Progenitor cell of endocrine pancreas (in vitro differentiated cells): ENCODE measurements around the gene FITM1. TPM values are rescaled to one million over a fixed set of nuclear protein-coding genes. Genes with fewer than 3 reads are reported as not detected.

ENCODE experiments used
- DNase-seq: peaks from one replicate; pipeline ENCODE4 v3.0.0; 2021; ENCODE audit warnings: low spot score; ENCODE audit not compliant: unreplicated experiment
- H3K27ac Mint-ChIP-seq: 2 replicates; pipeline ENCODE4 v1.8.0; 2021; ENCODE audit warnings: mild to moderate bottlenecking, moderate library complexity, mixed read lengths
- H3K27me3 Mint-ChIP-seq: 2 replicates; pipeline ENCODE4 v1.8.0; 2021; ENCODE audit warnings: mixed read lengths
- H3K36me3 Mint-ChIP-seq: 2 replicates; pipeline ENCODE4 v1.8.0; 2022; ENCODE audit warnings: mixed read lengths; ENCODE audit not compliant: insufficient read depth
- H3K4me1 Mint-ChIP-seq: 2 replicates; pipeline ENCODE4 v1.8.0; 2021; ENCODE audit warnings: low read depth, mixed read lengths
- H3K4me3 Mint-ChIP-seq: 2 replicates; pipeline ENCODE4 v1.8.0; 2021; ENCODE audit warnings: low read depth, mild to moderate bottlenecking, moderate library complexity, mixed read lengths
- H3K9me3 Mint-ChIP-seq: 2 replicates; pipeline ENCODE4 v1.8.0; 2021; ENCODE audit warnings: low read depth, mixed read lengths
- total RNA-seq: library from RNA; stranded (reverse); gene quantifications from 2 replicates; pipeline ENCODE4 v1.2.1, GENCODE V29; 2021
- TF ChIP-seq, protein P1 (sequence below): fragments of 200-600 bp; sonication (generic); IDR thresholded peaks from one replicate; pipeline ENCODE4 v1.5.0; 2021; ENCODE audit warnings: antibody characterized with exemption, mild to moderate bottlenecking; ENCODE audit not compliant: unreplicated experiment

Gene FITM1
- total RNA-seq, 1 donor from 2014 or later = 1.9 TPM

GRCh38 chr14:24149302-24149969 lies 19.0 kb downstream of the FITM1 start:
- TF ChIP-seq, protein P1, sequence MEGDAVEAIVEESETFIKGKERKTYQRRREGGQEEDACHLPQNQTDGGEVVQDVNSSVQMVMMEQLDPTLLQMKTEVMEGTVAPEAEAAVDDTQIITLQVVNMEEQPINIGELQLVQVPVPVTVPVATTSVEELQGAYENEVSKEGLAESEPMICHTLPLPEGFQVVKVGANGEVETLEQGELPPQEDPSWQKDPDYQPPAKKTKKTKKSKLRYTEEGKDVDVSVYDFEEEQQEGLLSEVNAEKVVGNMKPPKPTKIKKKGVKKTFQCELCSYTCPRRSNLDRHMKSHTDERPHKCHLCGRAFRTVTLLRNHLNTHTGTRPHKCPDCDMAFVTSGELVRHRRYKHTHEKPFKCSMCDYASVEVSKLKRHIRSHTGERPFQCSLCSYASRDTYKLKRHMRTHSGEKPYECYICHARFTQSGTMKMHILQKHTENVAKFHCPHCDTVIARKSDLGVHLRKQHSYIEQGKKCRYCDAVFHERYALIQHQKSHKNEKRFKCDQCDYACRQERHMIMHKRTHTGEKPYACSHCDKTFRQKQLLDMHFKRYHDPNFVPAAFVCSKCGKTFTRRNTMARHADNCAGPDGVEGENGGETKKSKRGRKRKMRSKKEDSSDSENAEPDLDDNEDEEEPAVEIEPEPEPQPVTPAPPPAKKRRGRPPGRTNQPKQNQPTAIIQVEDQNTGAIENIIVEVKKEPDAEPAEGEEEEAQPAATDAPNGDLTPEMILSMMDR = no peak
- Mint-ChIP-seq H3K4me1 (peaks cover 18% of the 10 kb centered on the region), H3K27me3 (no peaks in the 10 kb centered on the region), H3K9me3 (no peaks in the 10 kb centered on the region), H3K36me3 (peaks cover 9% of the 10 kb centered on the region), H3K4me3 (peak overlapping the region; percentile 99), H3K27ac (no peak overlapping the region)
- no peak for DNase-seq

DNA sequence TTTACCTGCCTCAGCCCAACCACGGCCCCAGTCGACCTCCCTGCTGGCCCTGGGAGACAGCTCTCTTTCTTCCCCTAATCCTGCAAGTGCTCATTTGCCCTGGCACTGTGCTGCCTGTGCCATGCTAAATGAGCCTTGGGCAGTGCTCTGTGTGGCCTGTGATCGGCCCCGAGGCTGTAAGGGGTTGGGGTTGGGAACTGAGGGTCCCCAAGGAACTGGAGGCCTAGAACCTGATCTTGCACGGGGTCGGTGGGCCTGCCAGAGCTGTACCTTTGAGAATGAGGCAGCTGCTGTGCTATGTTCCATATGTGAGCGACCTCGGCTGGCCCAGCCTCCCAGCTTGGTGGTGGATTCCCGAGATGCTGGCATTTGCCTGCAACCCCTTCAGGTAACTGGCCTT lies 19.6 kb downstream of the FITM1 start:
- TF ChIP-seq, protein P1 = no peak
- no peak overlapping the region for H3K27ac Mint-ChIP-seq
- peaks cover 12% of the 10 kb centered on the region for H3K36me3 Mint-ChIP-seq
- peaks cover 18% of the 10 kb centered on the region for H3K4me1 Mint-ChIP-seq
- DNase-seq = no peak
- H3K4me3 Mint-ChIP-seq = no peak overlapping the region
- no peaks in the 10 kb centered on the region for H3K9me3 Mint-ChIP-seq
- no peaks in the 10 kb centered on the region for H3K27me3 Mint-ChIP-seq

GRCh38 chr14:24150567-24150966 lies 20.1 kb downstream of the FITM1 start:
- H3K27ac Mint-ChIP-seq = no peak overlapping the region
- H3K4me1 Mint-ChIP-seq = peaks cover 16% of the 10 kb centered on the region
- TF ChIP-seq, protein P1 = no peak
- no peak overlapping the region for H3K4me3 Mint-ChIP-seq
- H3K27me3 Mint-ChIP-seq = no peaks in the 10 kb centered on the region
- no peak for DNase-seq
- H3K36me3 Mint-ChIP-seq = peaks cover 13% of the 10 kb centered on the region
- no peaks in the 10 kb centered on the region for H3K9me3 Mint-ChIP-seq

DNA sequence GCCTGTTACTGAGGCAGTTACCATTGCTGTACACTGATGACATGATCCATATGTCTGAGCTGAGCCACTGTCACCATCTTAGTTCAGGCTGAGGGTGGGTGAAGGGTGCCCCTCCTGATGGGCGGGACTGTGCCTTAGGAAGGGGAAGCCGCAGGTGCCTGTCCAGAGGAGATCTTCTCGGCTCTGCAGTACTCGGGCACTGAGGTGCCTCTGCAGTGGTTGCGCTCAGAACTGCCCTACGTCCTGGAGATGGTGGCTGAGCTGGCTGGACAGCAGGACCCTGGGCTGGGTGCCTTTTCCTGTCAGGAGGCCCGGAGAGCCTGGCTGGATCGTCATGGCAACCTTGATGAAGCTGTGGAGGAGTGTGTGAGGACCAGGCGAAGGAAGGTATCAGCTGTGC lies 20.5 kb downstream of the FITM1 start:
- Mint-ChIP-seq H3K27me3 (no peaks in the 10 kb centered on the region), H3K4me3 (no peak overlapping the region), H3K4me1 (peaks cover 12% of the 10 kb centered on the region), H3K27ac (no peak overlapping the region), H3K9me3 (no peaks in the 10 kb centered on the region), H3K36me3 (peaks cover 15% of the 10 kb centered on the region)
- no peak for DNase-seq
- TF ChIP-seq, protein P1 = no peak

GRCh38 chr14:24151404-24152080 lies 21.1 kb downstream of the FITM1 start:
- Mint-ChIP-seq H3K27ac (no peak overlapping the region), H3K9me3 (no peaks in the 10 kb centered on the region), H3K4me3 (no peak overlapping the region), H3K4me1 (peaks cover 7% of the 10 kb centered on the region), H3K36me3 (peaks cover 15% of the 10 kb centered on the region), H3K27me3 (no peaks in the 10 kb centered on the region)
- TF ChIP-seq, protein P1 = no peak
- DNase-seq = no peak
